ENCODE results near the gene BPIFB6. TPM values are rescaled to one million over a fixed set of nuclear protein-coding genes. Genes with fewer than 3 reads are reported as not detected.

BPIFB6 gene
- total and polyA plus RNA-seq, 10 of the 15 experiments (the other 5 are each of a cell fraction or from before 2014, with no cell fraction given): not detected

- no peak overlapping the region for H3K4me2 ChIP-seq (ENCODE audit: control insufficient read depth, insufficient read depth)
- no TSS peak for BruUV-seq (replicated peaks)
- ATAC-seq: no peak
- no peak overlapping the region for H3K27ac ChIP-seq (ENCODE audit: control insufficient read depth, insufficient read depth)
- no peaks in the 10 kb centered on the region for H3K27me3 ChIP-seq (replicated peaks in 1 of 2; ENCODE audit: control insufficient read depth in 2 of 2, insufficient read depth in 2 of 2, low read length in 1 of 2)
- no peak for TF ChIP-seq ZNF384 (IDR thresholded peaks at IDR 0.05; ENCODE audit: borderline replicate concordance, low read depth, low read length)
- no peak for TF ChIP-seq ZNF592 (IDR thresholded peaks at IDR 0.05)
- TF ChIP-seq BRCA1 (IDR thresholded peaks at IDR 0.05; ENCODE audit: low read depth, low read length): no peak
- no peak for TF ChIP-seq EGR1 (IDR thresholded peaks at IDR 0.05; ENCODE audit: borderline replicate concordance in 1 of 2, low read depth in 2 of 2, low read length in 2 of 2)
- TF ChIP-seq CUX1 (IDR thresholded peaks at IDR 0.05; ENCODE audit: insufficient replicate concordance, low read depth, low read length): no peak
- no peak for TF ChIP-seq ZBTB40 (IDR thresholded peaks at IDR 0.05; ENCODE audit: borderline replicate concordance)
- TF ChIP-seq RAD21 (IDR thresholded peaks at IDR 0.05; ENCODE audit: insufficient read depth, low read depth, low read length): no peak
- no peaks in the 10 kb centered on the region for H3K36me3 ChIP-seq (ENCODE audit: control insufficient read depth in 2 of 2, insufficient read depth in 2 of 2, low read length in 1 of 2)
- H2AFZ ChIP-seq (ENCODE audit: control insufficient read depth, low read depth, low read length): no peak overlapping the region
- 27% methylated on average over 7 of the region's 7 CpGs for WGBS (ENCODE audit: insufficient coverage, insufficient replicate concordance, low lambda C conversion rate, missing lambda C conversion rate)
- no peak overlapping the region for H3K4me3 ChIP-seq
- RAD21 ChIA-PET (ENCODE audit: unreplicated experiment): no interaction called here
- POLR2A ChIA-PET: no interaction called here
- H4K20me1 ChIP-seq (ENCODE audit: control insufficient read depth, insufficient read depth): no peaks in the 10 kb centered on the region
- intact Hi-C loops (cut with micrococcal nuclease; ENCODE audit: unreplicated experiment): no loop called here
- peaks cover 3% of the 10 kb centered on the region for H3K4me1 ChIP-seq (ENCODE audit: control insufficient read depth, insufficient read depth, low read length)
- H3K9me3 ChIP-seq (replicated peaks; ENCODE audit: control insufficient read depth, insufficient read depth, low read length): no peaks in the 10 kb centered on the region
- in situ Hi-C loops (cut with MboI): no loop called here
- no peak overlapping the region for H3K9ac ChIP-seq (ENCODE audit: control insufficient read depth, insufficient read depth, low read length)
- FAIRE-seq: no peak
- DNase-seq (ENCODE audit: low read depth, low spot score): no peak
- CTCF ChIA-PET: no interaction called here
- H3K79me2 ChIP-seq (ENCODE audit: control insufficient read depth, insufficient read depth, low read length): no peaks in the 10 kb centered on the region
- SMC1A ChIA-PET (ENCODE audit: uncharacterized antibody, unreplicated experiment): no interaction called here
These were observed 8.6 kb upstream of the BPIFB6 start for GRCh38 chr20:33022694-33023438.

Data from GM12878 (cell line).